HepG2 (cell line): Measurements from ENCODE around the gene PPFIA3. TPM values are rescaled to one million over a fixed set of nuclear protein-coding genes. Genes with fewer than 3 reads are reported as not detected.

Experiments
- CEBPG ChIP-seq: IDR thresholded peaks from 2 replicates; pipeline ENCODE4 v1.6.1; 2016
- CEBPZ ChIP-seq: IDR thresholded peaks from 2 replicates; pipeline ENCODE4 v1.6.1; 2012; ENCODE audit warnings: low read length, improper control_type of control experiment
- CREB3 ChIP-seq: sonication (generic); formaldehyde crosslinking; IDR thresholded peaks from 2 replicates; pipeline ENCODE4 v1.5.0; 2020; ENCODE audit warnings: missing genetic modification reagents
- GATAD1 ChIP-seq: IDR thresholded peaks from 2 replicates; pipeline ENCODE4 v1.6.1; 2016; ENCODE audit warnings: missing genetic modification reagents, missing compliant biosample characterization
- HCFC1 ChIP-seq: fragments of 150-350 bp; IDR thresholded peaks from 2 replicates; pipeline ENCODE4 v1.6.1; 2014; ENCODE audit warnings: low read depth, low read length
- KMT2A ChIP-seq: sonication (generic); formaldehyde crosslinking; IDR thresholded peaks from 2 replicates; pipeline ENCODE4 v1.4.0; 2020; ENCODE audit warnings: missing genetic modification reagents
- NFE2L2 ChIP-seq: fragments of 150-350 bp; IDR thresholded peaks from 2 replicates; pipeline ENCODE4 v1.6.1; 2014; ENCODE audit warnings: low read length
- SNAPC4 ChIP-seq: sonication (generic); formaldehyde crosslinking; IDR thresholded peaks from 2 replicates; pipeline ENCODE4 v1.4.0; 2020; ENCODE audit warnings: mild to moderate bottlenecking, missing genetic modification reagents
- SNRNP70 ChIP-seq: fragments of 200-400 bp; formaldehyde crosslinking; IDR thresholded peaks from 2 replicates; pipeline ENCODE4 v1.6.1; 2017; ENCODE audit warnings: mild to moderate bottlenecking, low read depth, low read length, moderate library complexity
- ZBTB44 ChIP-seq: sonication (generic); formaldehyde crosslinking; IDR thresholded peaks from 2 replicates; pipeline ENCODE4 v1.4.0; 2020; ENCODE audit warnings: missing genetic modification reagents
- ZNF382 ChIP-seq: sonication (generic); formaldehyde crosslinking; IDR thresholded peaks from 2 replicates; pipeline ENCODE4 v1.5.0; 2020; ENCODE audit warnings: missing genetic modification reagents, mild to moderate bottlenecking, borderline replicate concordance
- ZNF776 ChIP-seq: sonication (generic); formaldehyde crosslinking; IDR thresholded peaks from 2 replicates; pipeline ENCODE4 v1.4.0; 2020; ENCODE audit warnings: mild to moderate bottlenecking, missing genetic modification reagents
- ZNF800 ChIP-seq: sonication (generic); formaldehyde crosslinking; IDR thresholded peaks from 2 replicates; pipeline ENCODE4 v1.4.0; 2020; ENCODE audit warnings: missing genetic modification reagents
- polyA plus RNA-seq, 8 experiments: library from polyadenylated mRNA; depleted of rRNA in 3 of 8; stranded (reverse) in 7 of 8; unstranded in 1 of 8; fragments of >200 nt; fragmentation: Illumina TruSeq in 4 of 8; extraction: Trizol in 4 of 8; gene quantifications; 2 replicates each; pipeline versions ENCODE4 v1.2.1 to v1.2.3, GENCODE V29; 2011 to 2016; ENCODE audit warnings: low read depth in 4 of 8, missing spikeins in 1 of 8, mixed read lengths in 1 of 8; ENCODE audit not compliant: insufficient read depth in 1 of 8
- total RNA-seq, 5 experiments: library from RNA; depleted of rRNA; stranded (reverse); fragments of >200 nt; fragmentation: Illumina TruSeq; extraction: Trizol; gene quantifications; 2 replicates each; pipeline ENCODE4 v1.2.3, GENCODE V29; 2016; ENCODE audit warnings: low read depth in 1 of 5

Gene PPFIA3
- total and polyA plus RNA-seq, 2 of the 13 experiments (the other 11 are each of a cell fraction or from before 2014, with no cell fraction given): 6.7 to 8.6 TPM

- no peak for TF ChIP-seq SNRNP70
- peak; percentile 28; the same call in 1 of the 2 replicates for TF ChIP-seq CREB3 (CRISPR knock-in tag)
- peak; percentile 92 for TF ChIP-seq ZNF776 (CRISPR knock-in tag)
- TF ChIP-seq CEBPZ: no peak
- peak; percentile 77 for TF ChIP-seq SNAPC4 (CRISPR knock-in tag)
- 0 out of 2 replicates have a peak, but pooled peaks have one; percentile 69 for TF ChIP-seq ZBTB44 (CRISPR knock-in tag)
- 0 out of 2 replicates have a peak, but pooled peaks have one; percentile 57 for TF ChIP-seq ZNF800 (CRISPR knock-in tag)
- TF ChIP-seq HCFC1: peak; percentile 37; the same call in 1 of the 2 replicates
- no peak for TF ChIP-seq NFE2L2
- TF ChIP-seq KMT2A: peak; percentile 80; the same call in 1 of the 2 replicates
- TF ChIP-seq ZNF382 (CRISPR knock-in tag): no peak
- TF ChIP-seq GATAD1: peak; percentile 88
- TF ChIP-seq CEBPG (CRISPR knock-in tag): peak; percentile 47
These were observed 34.1 kb upstream of the PPFIA3 start, which contains the start of gene SNRNP70 (continued) for GRCh38 chr19:49085020-49085867.
